Omental fat pad (tissue), 4 donors: ENCODE data around the gene GNAT2. TPM values are rescaled to one million over a fixed set of nuclear protein-coding genes. Genes with fewer than 3 reads are reported as not detected.
A peak's percentile ranks its signal among the peaks of the same experiment; 100 is the strongest.

ENCODE experiments used
- ATAC-seq: fragments of 150-250 bp; one replicate; pipeline ENCODE4 v1.9.1; 2016; ENCODE audit warnings: mild to moderate bottlenecking, moderate library complexity; ENCODE audit not compliant: low FRiP score
- DNase-seq: peaks from one replicate; pipeline ENCODE4 v3.0.0-alpha.2; 2019; ENCODE audit warnings: low spot score
- total RNA-seq, 4 donors: library from RNA; depleted of rRNA; stranded (reverse); fragments of >200 nt; gene quantifications; one replicate each; pipeline ENCODE4 v1.1.0, GENCODE V29; 2016
- TF ChIP-seq, protein P1 (sequence below), 3 donors: fragments of 450-650 bp; IDR thresholded peaks; one replicate each; pipeline ENCODE4 v1.5.1; 2016 to 2017; ENCODE audit warnings: antibody characterized with exemption in 3 of 3, mild to moderate bottlenecking in 3 of 3, moderate library complexity in 2 of 3

The GNAT2 gene
- total RNA-seq, 4 donors from 2014 or later = not detected

GRCh38 chr1:109653306-109653705 is 33.9 kb upstream of the GNAT2 start:
- ATAC-seq = no peak
- TF ChIP-seq, protein P1, sequence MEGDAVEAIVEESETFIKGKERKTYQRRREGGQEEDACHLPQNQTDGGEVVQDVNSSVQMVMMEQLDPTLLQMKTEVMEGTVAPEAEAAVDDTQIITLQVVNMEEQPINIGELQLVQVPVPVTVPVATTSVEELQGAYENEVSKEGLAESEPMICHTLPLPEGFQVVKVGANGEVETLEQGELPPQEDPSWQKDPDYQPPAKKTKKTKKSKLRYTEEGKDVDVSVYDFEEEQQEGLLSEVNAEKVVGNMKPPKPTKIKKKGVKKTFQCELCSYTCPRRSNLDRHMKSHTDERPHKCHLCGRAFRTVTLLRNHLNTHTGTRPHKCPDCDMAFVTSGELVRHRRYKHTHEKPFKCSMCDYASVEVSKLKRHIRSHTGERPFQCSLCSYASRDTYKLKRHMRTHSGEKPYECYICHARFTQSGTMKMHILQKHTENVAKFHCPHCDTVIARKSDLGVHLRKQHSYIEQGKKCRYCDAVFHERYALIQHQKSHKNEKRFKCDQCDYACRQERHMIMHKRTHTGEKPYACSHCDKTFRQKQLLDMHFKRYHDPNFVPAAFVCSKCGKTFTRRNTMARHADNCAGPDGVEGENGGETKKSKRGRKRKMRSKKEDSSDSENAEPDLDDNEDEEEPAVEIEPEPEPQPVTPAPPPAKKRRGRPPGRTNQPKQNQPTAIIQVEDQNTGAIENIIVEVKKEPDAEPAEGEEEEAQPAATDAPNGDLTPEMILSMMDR (IDR thresholded peaks at IDR 0.05) = no peak
- no peak for DNase-seq

- no peak for ATAC-seq
Observed at GRCh38 chr1:109652402-109652801, 33.0 kb upstream of the GNAT2 start.

GRCh38 chr1:109650609-109651008 is 31.2 kb upstream of the GNAT2 start:
- DNase-seq = no peak
- no peak for ATAC-seq
- TF ChIP-seq, protein P1 (IDR thresholded peaks at IDR 0.05) = no peak

More at GRCh38 chr1:109652402-109652801, 33.0 kb upstream of the GNAT2 start:
- DNase-seq = no peak
- TF ChIP-seq, protein P1 (IDR thresholded peaks at IDR 0.05) = no peak

GRCh38 chr1:109649491-109649914 is 30.1 kb upstream of the GNAT2 start:
- no peak for DNase-seq
- TF ChIP-seq, protein P1 (IDR thresholded peaks at IDR 0.05) = no peak
- ATAC-seq = no peak

DNA sequence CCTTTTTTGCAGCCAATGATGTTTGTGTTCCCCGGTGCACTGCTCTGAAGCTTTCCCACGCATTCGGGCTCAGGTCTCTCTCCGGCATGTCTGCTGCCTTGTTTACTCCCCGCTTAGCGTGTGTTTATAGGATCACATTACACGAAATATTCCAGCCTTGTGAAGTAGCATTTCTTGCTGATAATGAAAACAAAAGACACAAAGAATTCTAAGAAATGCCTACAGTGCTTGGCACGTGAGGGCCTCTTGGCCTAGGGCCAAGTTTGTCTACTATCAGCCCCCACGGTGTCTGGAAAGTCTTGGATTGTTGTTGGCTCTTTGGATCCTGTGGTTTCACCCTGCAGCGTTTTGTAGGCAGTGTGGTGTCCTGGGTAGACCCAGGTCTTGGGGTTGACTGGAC is 25.3 kb upstream of the GNAT2 start:
- ATAC-seq = no peak
- TF ChIP-seq, protein P1 (IDR thresholded peaks at IDR 0.05) = no peak
- no peak for DNase-seq

- ATAC-seq (peak; percentile 92), DNase-seq (peak; percentile 70)
- TF ChIP-seq, protein P1 (IDR thresholded peaks at IDR 0.05) = peak in 2 of 3 donors; percentile 36 to 55
Observed at GRCh38 chr1:109643385-109644230, 24.2 kb upstream of the GNAT2 start.

- no peak for DNase-seq
- TF ChIP-seq, protein P1 (IDR thresholded peaks at IDR 0.05) = no peak
Observed at GRCh38 chr1:109642626-109643025, 23.2 kb upstream of the GNAT2 start.

More at GRCh38 chr1:109642626-109643025, 23.2 kb upstream of the GNAT2 start:
- ATAC-seq = no peak
